ENCODE data around the gene SGIP1.

DNA sequence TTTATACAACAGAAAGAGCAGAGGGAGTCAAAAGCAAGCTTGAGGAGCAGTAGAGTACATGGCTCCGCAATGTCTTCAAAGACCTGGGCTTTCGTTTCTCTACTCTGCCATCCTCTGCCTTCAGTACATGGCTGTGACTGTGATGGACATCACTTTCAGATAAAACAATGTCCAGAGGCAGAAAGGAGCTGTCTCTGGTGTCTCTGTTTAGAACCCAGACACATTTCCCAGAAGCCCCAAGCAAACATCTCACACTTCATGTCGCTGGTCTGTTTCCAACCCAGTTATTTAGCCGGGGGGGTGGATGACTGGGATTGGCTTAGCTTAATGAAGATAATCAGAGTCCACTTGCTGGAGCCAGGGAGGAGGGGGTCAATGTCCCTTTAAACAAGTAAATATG lies 25.6 kb downstream of the SGIP1 start:
- TF ChIP-seq, protein P1, sequence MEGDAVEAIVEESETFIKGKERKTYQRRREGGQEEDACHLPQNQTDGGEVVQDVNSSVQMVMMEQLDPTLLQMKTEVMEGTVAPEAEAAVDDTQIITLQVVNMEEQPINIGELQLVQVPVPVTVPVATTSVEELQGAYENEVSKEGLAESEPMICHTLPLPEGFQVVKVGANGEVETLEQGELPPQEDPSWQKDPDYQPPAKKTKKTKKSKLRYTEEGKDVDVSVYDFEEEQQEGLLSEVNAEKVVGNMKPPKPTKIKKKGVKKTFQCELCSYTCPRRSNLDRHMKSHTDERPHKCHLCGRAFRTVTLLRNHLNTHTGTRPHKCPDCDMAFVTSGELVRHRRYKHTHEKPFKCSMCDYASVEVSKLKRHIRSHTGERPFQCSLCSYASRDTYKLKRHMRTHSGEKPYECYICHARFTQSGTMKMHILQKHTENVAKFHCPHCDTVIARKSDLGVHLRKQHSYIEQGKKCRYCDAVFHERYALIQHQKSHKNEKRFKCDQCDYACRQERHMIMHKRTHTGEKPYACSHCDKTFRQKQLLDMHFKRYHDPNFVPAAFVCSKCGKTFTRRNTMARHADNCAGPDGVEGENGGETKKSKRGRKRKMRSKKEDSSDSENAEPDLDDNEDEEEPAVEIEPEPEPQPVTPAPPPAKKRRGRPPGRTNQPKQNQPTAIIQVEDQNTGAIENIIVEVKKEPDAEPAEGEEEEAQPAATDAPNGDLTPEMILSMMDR (IDR thresholded peaks at IDR 0.05; ENCODE audit: low read depth, low read length, poor library complexity, severe bottlenecking) = no peak
- no peak for TF ChIP-seq EZH2phosphoT487 (IDR thresholded peaks at IDR 0.05; ENCODE audit: borderline replicate concordance, low read length)

Data from DOHH2 (cell line).